Left lung (tissue), 10 donors: ENCODE measurements around the gene NCMAP. TPM values are rescaled to one million over a fixed set of nuclear protein-coding genes. Genes with fewer than 3 reads are reported as not detected.

Experiments used
- ATAC-seq: fragments of 200-7000 bp; cut with Tn5 transposase; one replicate; pipeline ENCODE4 v1.9.1; 2020; ENCODE audit warnings: moderate library complexity
- DNase-seq, 4 donors: peaks; one replicate each; pipeline ENCODE4 v3.0.0-alpha.2; 2013 to 2020
- H3K27ac ChIP-seq, 2 donors: fragments of 200-600 bp; sonication (generic) in 1 of 2; one replicate each; pipeline versions ENCODE4 v1.5.0 to v1.8.0; 2020 to 2021
- H3K27me3 ChIP-seq, 2 donors: fragments of 200-600 bp; sonication (generic) in 1 of 2; one replicate each; pipeline versions ENCODE4 v1.5.0 to v1.8.0; 2020 to 2021
- H3K36me3 ChIP-seq, 2 donors: fragments of 200-600 bp; sonication (generic) in 1 of 2; one replicate each; pipeline versions ENCODE4 v1.5.0 to v1.8.0; 2020 to 2021
- H3K4me1 ChIP-seq, 2 donors: fragments of 200-600 bp; one replicate each; pipeline ENCODE4 v1.8.0; 2021
- H3K4me3 ChIP-seq, 2 donors: fragments of 200-600 bp; sonication (generic) in 1 of 2; one replicate each; pipeline versions ENCODE4 v1.5.0 to v1.8.0; 2020 to 2021; ENCODE audit warnings: mild to moderate bottlenecking in 1 of 2
- H3K9me3 ChIP-seq, 2 donors: fragments of 200-600 bp; sonication (generic) in 1 of 2; one replicate each; pipeline versions ENCODE4 v1.5.0 to v1.8.0; 2020 to 2021
- CTCF ChIP-seq, 2 donors: fragments of 200-600 bp; sonication (generic) in 1 of 2; IDR thresholded peaks; one replicate each; pipeline versions ENCODE4 v1.5.0 to v1.8.0; 2021; ENCODE audit warnings: antibody characterized with exemption in 2 of 2
- intact Hi-C, 2 donors: fragments of 100-400 bp; cut with DNase I; formaldehyde crosslinking; loops; one replicate each; pipeline versions ENCODE4 v1.11.2 to v1.14.2; 2022
- polyA plus RNA-seq, 6 donors: library from polyadenylated mRNA; unstranded; fragments of 120-200 nt; gene quantifications; one replicate each; pipeline ENCODE4 v1.2.1, GENCODE V29; 2013; ENCODE audit not compliant: insufficient read length in 6 of 6
- total RNA-seq, 2 donors: library from RNA; stranded (reverse); fragmentation: NEBNext Ultra II Directional; extraction: Animal tissue kit (Norgen Biotek cat#: 25700); gene quantifications; one replicate each; pipeline ENCODE4 v1.2.1, GENCODE V29; 2021
- donor health status: DM: no; HTN: yes; CAD: no.
- donor health status: DM: no; HTN: no; CAD: no.

The NCMAP gene
- total and polyA plus RNA-seq, 8 donors, result 3.0 to 7.8 (median 5.4) TPM

- Histone ChIP-seq H3K27me3 (peaks cover 0 to 17% of the 10 kb centered on the region in 2 donors), H3K9me3 (no peaks in the 10 kb centered on the region), H3K4me1 (no peaks in the 10 kb centered on the region), H3K4me3 (no peak overlapping the region), H3K36me3 (no peaks in the 10 kb centered on the region), H3K27ac (no peak overlapping the region)
- no peak for TF ChIP-seq CTCF (IDR thresholded peaks at IDR 0.05)
- intact Hi-C loops, result no loop called here
- ATAC-seq (no peak), DNase-seq (no peak)
Measured at GRCh38 chr1:24619376-24619775, 63.5 kb downstream of the NCMAP start.

GRCh38 chr1:24620678-24621077 is 64.8 kb downstream of the NCMAP start:
- peaks cover 0 to 17% of the 10 kb centered on the region in 2 donors for H3K27me3 ChIP-seq
- intact Hi-C loops, result no loop called here

GRCh38 chr1:24621121-24621520 is 65.2 kb downstream of the NCMAP start:
- Histone ChIP-seq H3K9me3 (no peaks in the 10 kb centered on the region), H3K4me3 (no peak overlapping the region), H3K36me3 (no peaks in the 10 kb centered on the region), H3K4me1 (no peaks in the 10 kb centered on the region), H3K27me3 (peaks cover 0 to 17% of the 10 kb centered on the region in 2 donors), H3K27ac (no peak overlapping the region)
- DNase-seq (no peak), ATAC-seq (no peak)
- intact Hi-C loops, result no loop called here
- TF ChIP-seq CTCF (IDR thresholded peaks at IDR 0.05), result no peak

More at GRCh38 chr1:24620678-24621077, 64.8 kb downstream of the NCMAP start:
- Histone ChIP-seq H3K9me3 (no peaks in the 10 kb centered on the region), H3K4me1 (no peaks in the 10 kb centered on the region), H3K36me3 (no peaks in the 10 kb centered on the region), H3K4me3 (no peak overlapping the region), H3K27ac (no peak overlapping the region)
- no peak for TF ChIP-seq CTCF (IDR thresholded peaks at IDR 0.05)
- no peak for ATAC-seq
- DNase-seq, result no peak

- no peak overlapping the region for H3K27ac ChIP-seq
- H3K27me3 ChIP-seq, result peaks cover 0 to 17% of the 10 kb centered on the region in 2 donors
- H3K4me1 ChIP-seq, result no peaks in the 10 kb centered on the region
- no peaks in the 10 kb centered on the region for H3K9me3 ChIP-seq
- no peaks in the 10 kb centered on the region for H3K36me3 ChIP-seq
- DNase-seq (no peak), ATAC-seq (no peak)
- no peak for TF ChIP-seq CTCF (IDR thresholded peaks at IDR 0.05)
- intact Hi-C loops, result no loop called here
- H3K4me3 ChIP-seq, result no peak overlapping the region
Measured at GRCh38 chr1:24622218-24622617, 66.3 kb downstream of the NCMAP start.

GRCh38 chr1:24632832-24633175 is 76.9 kb downstream of the NCMAP start:
- Histone ChIP-seq H3K4me1 (no peaks in the 10 kb centered on the region), H3K4me3 (no peak overlapping the region), H3K9me3 (no peaks in the 10 kb centered on the region), H3K36me3 (no peaks in the 10 kb centered on the region), H3K27me3 (no peaks in the 10 kb centered on the region), H3K27ac (no peak overlapping the region)
- TF ChIP-seq CTCF (IDR thresholded peaks at IDR 0.05), result no peak
- ATAC-seq (no peak), DNase-seq (no peak)
- intact Hi-C loops, result loop anchor here in 1 of 2 donors (10.0 kb wide), 1 partner anchor 428 kb away; no protein-coding TSS in a partner anchor
